HL-60 (cell line): ENCODE data around the gene COMMD8.

Source experiments
- DNase-seq, 2 experiments: peaks; one replicate each; pipeline ENCODE4 v3.0.0-alpha.2; 2010 to 2020; ENCODE audit warnings: low read depth in 1 of 2, low spot score in 1 of 2
- H3K27ac ChIP-seq: fragments of 250-450 bp; sonication (Bioruptor Pico); replicated peaks from 2 replicates; pipeline ENCODE4 v1.5.1; 2020; ENCODE audit warnings: mild to moderate bottlenecking, moderate library complexity
- H3K27me3 ChIP-seq: fragments of 250-450 bp; sonication (Bioruptor Pico); 2 replicates; pipeline ENCODE4 v1.5.1; 2021; ENCODE audit warnings: mild to moderate bottlenecking, moderate library complexity; ENCODE audit not compliant: insufficient read depth, poor library complexity, severe bottlenecking
- H3K4me3 ChIP-seq: replicated peaks from 2 replicates; pipeline ENCODE4 v1.5.1; 2011; ENCODE audit warnings: mild to moderate bottlenecking, control low read depth, low read length; ENCODE audit not compliant: insufficient read depth
- GABPA ChIP-seq: IDR thresholded peaks from 2 replicates; pipeline ENCODE4 v1.6.1; 2012; ENCODE audit warnings: low read depth
- POLR2AphosphoS5 ChIP-seq: IDR thresholded peaks from 2 replicates; pipeline ENCODE4 v1.6.1; 2012; ENCODE audit warnings: low read depth
- SPI1 ChIP-seq: IDR thresholded peaks from 2 replicates; pipeline ENCODE4 v1.6.1; 2012; ENCODE audit warnings: low read depth, mild to moderate bottlenecking, borderline replicate concordance
- long read RNA-seq: library from polyadenylated mRNA; unstranded; transcript quantifications from one replicate; pipeline ENCODE4 v2.0.0, GENCODE V29; 2020
- TF ChIP-seq, protein P1 (sequence below): IDR thresholded peaks from one replicate; pipeline ENCODE4 v1.5.1; 2011; ENCODE audit warnings: low read length, control low read depth, inconsistent platforms; ENCODE audit not compliant: insufficient read depth
- TF ChIP-seq, protein P2 (sequence below): IDR thresholded peaks from 2 replicates; pipeline ENCODE4 v1.6.1; 2012; ENCODE audit warnings: low read depth; ENCODE audit not compliant: insufficient replicate concordance

The COMMD8 gene
- long read RNA-seq, transcript COMMD8-201 (5 exons, 1,469 nt): major isoform, 104 of 112 reads
- long read RNA-seq, partial matches to known transcripts: 3 of 112 reads
- long read RNA-seq, other reads (novel, unspliced or antisense): 5 of 112 reads

GRCh38 chr4:47463235-47463956, at the start of gene COMMD8:
TSS of gene COMMD8 (minus strand) at chr4:47463702. CDS start at chr4:47463651, 51 bp downstream.
- Histone ChIP-seq H3K27ac (peak within 1 kb of the TSS; percentile 79), H3K27me3 (no peaks in the 10 kb centered on the region), H3K4me3 (peak within 1 kb of the TSS; percentile 75)
- TF ChIP-seq SPI1 (no peak), POLR2AphosphoS5 (peak; percentile 61; the same call in 1 of the 2 replicates)
- DNase-seq: peak; percentile 94 to 98

- Histone ChIP-seq H3K27me3 (no peaks in the 10 kb centered on the region), H3K27ac (peak overlapping the region; percentile 36), H3K4me3 (no peak overlapping the region)
- TF ChIP-seq, protein P1, sequence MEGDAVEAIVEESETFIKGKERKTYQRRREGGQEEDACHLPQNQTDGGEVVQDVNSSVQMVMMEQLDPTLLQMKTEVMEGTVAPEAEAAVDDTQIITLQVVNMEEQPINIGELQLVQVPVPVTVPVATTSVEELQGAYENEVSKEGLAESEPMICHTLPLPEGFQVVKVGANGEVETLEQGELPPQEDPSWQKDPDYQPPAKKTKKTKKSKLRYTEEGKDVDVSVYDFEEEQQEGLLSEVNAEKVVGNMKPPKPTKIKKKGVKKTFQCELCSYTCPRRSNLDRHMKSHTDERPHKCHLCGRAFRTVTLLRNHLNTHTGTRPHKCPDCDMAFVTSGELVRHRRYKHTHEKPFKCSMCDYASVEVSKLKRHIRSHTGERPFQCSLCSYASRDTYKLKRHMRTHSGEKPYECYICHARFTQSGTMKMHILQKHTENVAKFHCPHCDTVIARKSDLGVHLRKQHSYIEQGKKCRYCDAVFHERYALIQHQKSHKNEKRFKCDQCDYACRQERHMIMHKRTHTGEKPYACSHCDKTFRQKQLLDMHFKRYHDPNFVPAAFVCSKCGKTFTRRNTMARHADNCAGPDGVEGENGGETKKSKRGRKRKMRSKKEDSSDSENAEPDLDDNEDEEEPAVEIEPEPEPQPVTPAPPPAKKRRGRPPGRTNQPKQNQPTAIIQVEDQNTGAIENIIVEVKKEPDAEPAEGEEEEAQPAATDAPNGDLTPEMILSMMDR: peak; percentile 4
- TF ChIP-seq, protein P2, sequence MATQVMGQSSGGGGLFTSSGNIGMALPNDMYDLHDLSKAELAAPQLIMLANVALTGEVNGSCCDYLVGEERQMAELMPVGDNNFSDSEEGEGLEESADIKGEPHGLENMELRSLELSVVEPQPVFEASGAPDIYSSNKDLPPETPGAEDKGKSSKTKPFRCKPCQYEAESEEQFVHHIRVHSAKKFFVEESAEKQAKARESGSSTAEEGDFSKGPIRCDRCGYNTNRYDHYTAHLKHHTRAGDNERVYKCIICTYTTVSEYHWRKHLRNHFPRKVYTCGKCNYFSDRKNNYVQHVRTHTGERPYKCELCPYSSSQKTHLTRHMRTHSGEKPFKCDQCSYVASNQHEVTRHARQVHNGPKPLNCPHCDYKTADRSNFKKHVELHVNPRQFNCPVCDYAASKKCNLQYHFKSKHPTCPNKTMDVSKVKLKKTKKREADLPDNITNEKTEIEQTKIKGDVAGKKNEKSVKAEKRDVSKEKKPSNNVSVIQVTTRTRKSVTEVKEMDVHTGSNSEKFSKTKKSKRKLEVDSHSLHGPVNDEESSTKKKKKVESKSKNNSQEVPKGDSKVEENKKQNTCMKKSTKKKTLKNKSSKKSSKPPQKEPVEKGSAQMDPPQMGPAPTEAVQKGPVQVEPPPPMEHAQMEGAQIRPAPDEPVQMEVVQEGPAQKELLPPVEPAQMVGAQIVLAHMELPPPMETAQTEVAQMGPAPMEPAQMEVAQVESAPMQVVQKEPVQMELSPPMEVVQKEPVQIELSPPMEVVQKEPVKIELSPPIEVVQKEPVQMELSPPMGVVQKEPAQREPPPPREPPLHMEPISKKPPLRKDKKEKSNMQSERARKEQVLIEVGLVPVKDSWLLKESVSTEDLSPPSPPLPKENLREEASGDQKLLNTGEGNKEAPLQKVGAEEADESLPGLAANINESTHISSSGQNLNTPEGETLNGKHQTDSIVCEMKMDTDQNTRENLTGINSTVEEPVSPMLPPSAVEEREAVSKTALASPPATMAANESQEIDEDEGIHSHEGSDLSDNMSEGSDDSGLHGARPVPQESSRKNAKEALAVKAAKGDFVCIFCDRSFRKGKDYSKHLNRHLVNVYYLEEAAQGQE: no peak
- peak; percentile 91 for TF ChIP-seq SPI1
- DNase-seq: no peak
Measured at GRCh38 chr4:47510506-47511143, 47.1 kb upstream of the COMMD8 start.

DNA sequence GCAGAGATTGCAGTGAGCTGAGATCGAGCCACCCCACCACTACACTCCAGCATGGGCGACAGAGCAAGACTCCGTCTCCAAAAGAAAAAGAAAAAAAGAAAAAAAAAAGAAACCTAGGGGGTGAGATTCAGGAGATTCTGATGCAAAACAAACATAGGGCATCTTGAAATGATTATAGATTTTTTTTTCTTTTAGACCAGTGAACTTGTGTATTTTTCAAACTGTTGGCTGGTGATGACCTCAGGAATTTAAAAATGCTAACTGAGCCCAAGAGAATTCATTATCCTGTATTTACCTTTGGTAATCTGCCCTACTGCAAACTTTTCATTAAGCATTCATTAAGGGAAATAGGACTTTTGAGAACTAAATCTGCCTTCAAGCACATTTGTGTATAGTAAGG, 42.2 kb upstream of the COMMD8 start:
- Histone ChIP-seq H3K27me3 (no peaks in the 10 kb centered on the region), H3K4me3 (no peak overlapping the region), H3K27ac (no peak overlapping the region)
- DNase-seq: no peak
- TF ChIP-seq GABPA (no peak), SPI1 (no peak), POLR2AphosphoS5 (no peak)
- TF ChIP-seq, protein P1: no peak
- TF ChIP-seq, protein P2: no peak

GRCh38 chr4:47505147-47505546, 41.6 kb upstream of the COMMD8 start:
- no peak overlapping the region for H3K4me3 ChIP-seq
- no peak for DNase-seq
- no peaks in the 10 kb centered on the region for H3K27me3 ChIP-seq
- H3K27ac ChIP-seq: no peak overlapping the region
- TF ChIP-seq, protein P1: no peak
- no peak for TF ChIP-seq SPI1
- TF ChIP-seq POLR2AphosphoS5: no peak
- no peak for TF ChIP-seq GABPA
- TF ChIP-seq, protein P2: no peak
